GM23248 (cell line): ENCODE results near the gene MAML2.

Experiments
- EZH2 ChIP-seq: fragments of 200-600 bp; sonication (generic); IDR thresholded peaks from 2 replicates; pipeline ENCODE4 v1.6.1; 2018; ENCODE audit warnings: antibody characterized with exemption, mild to moderate bottlenecking; ENCODE audit not compliant: insufficient read depth, poor library complexity, severe bottlenecking
- EZH2phosphoT487 ChIP-seq: fragments of 200-600 bp; sonication (generic); IDR thresholded peaks from 2 replicates; pipeline ENCODE4 v1.6.1; 2018; ENCODE audit warnings: antibody characterized with exemption, moderate library complexity, mild to moderate bottlenecking, low read depth; ENCODE audit not compliant: insufficient read depth

GRCh38 chr11:96092511-96092910, 250.5 kb downstream of the MAML2 start:
- TF ChIP-seq EZH2phosphoT487 (no peak), EZH2 (no peak)
